Coronary artery (tissue), 2 donors: ENCODE measurements around the gene IL18RAP.

Experiments
- DNase-seq: peaks from one replicate; pipeline ENCODE4 v3.0.0-alpha.2; 2017; ENCODE audit warnings: low spot score
- H3K27ac ChIP-seq, 2 donors: fragments of 200-600 bp; sonication (generic); one replicate each; pipeline ENCODE4 v1.5.1; 2016 to 2019
- H3K4me3 ChIP-seq: fragments of 200-600 bp; sonication (generic); 2 replicates; pipeline ENCODE4 v1.5.1; 2016; ENCODE audit warnings: mild to moderate bottlenecking, moderate library complexity
- TF ChIP-seq, protein P1 (sequence below): fragments of 200-600 bp; sonication (generic); IDR thresholded peaks from one replicate; pipeline ENCODE4 v1.5.1; 2019; ENCODE audit warnings: antibody characterized with exemption

IL18RAP gene

DNA sequence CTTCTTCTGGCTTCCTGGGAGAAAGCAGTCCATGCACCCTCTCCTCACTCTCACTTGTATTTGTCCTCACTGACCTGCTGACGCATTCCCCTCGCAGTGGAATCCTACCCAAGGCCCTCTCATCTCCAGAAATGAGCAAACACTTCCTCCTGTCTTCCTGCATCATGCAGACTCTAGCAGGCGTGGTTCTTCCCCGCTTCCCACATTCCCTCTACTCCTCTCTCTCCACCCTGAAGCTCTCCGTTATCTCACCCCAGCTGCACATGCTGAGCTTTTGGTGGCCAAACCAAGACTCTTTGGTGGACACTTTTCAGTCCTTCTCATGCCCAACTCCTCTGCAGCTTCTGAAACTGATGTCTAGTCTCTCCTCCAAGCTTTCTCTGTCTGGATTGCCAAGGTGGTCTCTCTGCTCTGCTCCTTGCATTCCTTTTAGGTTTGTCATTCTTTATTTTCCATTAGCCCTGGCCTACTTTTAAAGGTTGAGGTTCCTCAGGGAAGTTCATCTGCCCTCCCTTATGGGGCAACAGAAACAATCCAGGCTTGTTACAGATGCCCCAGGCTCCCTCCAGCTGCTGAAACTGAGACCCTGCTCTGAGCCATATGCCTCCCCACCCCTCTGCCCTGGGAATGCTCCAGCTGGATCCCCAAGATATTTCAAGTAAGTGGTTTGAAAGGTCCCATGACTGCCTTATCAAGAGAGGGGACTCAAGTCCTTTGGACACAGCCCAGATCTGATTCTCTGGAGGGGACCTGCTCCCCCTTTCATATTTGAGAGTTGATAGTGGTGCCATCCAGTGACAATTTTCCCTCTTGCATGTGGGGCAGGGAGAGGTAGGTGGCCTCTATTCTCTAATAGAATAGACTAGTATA, 835 bp upstream of the IL18RAP start:
- H3K27ac ChIP-seq: no peak overlapping the region
- TF ChIP-seq, protein P1, sequence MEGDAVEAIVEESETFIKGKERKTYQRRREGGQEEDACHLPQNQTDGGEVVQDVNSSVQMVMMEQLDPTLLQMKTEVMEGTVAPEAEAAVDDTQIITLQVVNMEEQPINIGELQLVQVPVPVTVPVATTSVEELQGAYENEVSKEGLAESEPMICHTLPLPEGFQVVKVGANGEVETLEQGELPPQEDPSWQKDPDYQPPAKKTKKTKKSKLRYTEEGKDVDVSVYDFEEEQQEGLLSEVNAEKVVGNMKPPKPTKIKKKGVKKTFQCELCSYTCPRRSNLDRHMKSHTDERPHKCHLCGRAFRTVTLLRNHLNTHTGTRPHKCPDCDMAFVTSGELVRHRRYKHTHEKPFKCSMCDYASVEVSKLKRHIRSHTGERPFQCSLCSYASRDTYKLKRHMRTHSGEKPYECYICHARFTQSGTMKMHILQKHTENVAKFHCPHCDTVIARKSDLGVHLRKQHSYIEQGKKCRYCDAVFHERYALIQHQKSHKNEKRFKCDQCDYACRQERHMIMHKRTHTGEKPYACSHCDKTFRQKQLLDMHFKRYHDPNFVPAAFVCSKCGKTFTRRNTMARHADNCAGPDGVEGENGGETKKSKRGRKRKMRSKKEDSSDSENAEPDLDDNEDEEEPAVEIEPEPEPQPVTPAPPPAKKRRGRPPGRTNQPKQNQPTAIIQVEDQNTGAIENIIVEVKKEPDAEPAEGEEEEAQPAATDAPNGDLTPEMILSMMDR: no peak
- no peak for DNase-seq
- H3K4me3 ChIP-seq: no peak overlapping the region

GRCh38 chr2:102423368-102423767, 408 bp downstream of the IL18RAP start:
- no peak for DNase-seq
- no peak overlapping the region for H3K27ac ChIP-seq
- H3K4me3 ChIP-seq: no peak overlapping the region
- TF ChIP-seq, protein P1: no peak

- Histone ChIP-seq H3K27ac (no peak overlapping the region), H3K4me3 (no peak overlapping the region)
Observed at GRCh38 chr2:102424754-102425153, 1.8 kb downstream of the IL18RAP start.

GRCh38 chr2:102425441-102426132, 2.6 kb downstream of the IL18RAP start:
- no peak for DNase-seq
- TF ChIP-seq, protein P1: no peak
- Histone ChIP-seq H3K4me3 (no peak overlapping the region), H3K27ac (no peak overlapping the region)

More at GRCh38 chr2:102424754-102425153, 1.8 kb downstream of the IL18RAP start:
- no peak for DNase-seq
- TF ChIP-seq, protein P1: no peak

DNA sequence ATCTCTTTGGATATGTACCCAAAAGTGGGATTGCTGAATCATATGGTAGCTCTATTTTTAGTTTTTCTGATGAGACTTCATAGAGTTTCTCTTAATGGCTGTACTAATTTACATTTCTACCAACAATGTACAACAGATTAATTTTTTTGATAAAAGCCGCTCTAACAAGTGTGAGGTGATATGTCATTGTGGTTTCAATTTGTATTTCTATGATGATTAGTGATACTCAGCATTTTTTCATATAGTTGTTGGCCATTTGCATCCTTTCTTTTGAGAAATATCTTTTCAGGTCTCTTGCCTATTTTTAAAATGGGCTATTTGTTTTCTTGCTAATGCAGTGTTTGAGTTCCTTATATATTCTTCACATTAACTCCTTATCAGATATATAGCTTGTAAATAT, 4.3 kb downstream of the IL18RAP start:
- TF ChIP-seq, protein P1: no peak

GRCh38 chr2:102428573-102428972, 5.6 kb downstream of the IL18RAP start:
- H3K27ac ChIP-seq: no peak overlapping the region
- TF ChIP-seq, protein P1: no peak
- DNase-seq: no peak
- H3K4me3 ChIP-seq: no peak overlapping the region

More for the DNA sequence above, 4.3 kb downstream of the IL18RAP start:
- DNase-seq: no peak
- Histone ChIP-seq H3K27ac (no peak overlapping the region), H3K4me3 (no peak overlapping the region)
